Measurements from ENCODE around the gene ABHD2. TPM values are rescaled to one million over a fixed set of nuclear protein-coding genes. Genes with fewer than 3 reads are reported as not detected.

Gene ABHD2
- total RNA-seq, 4 donors from 2014 or later = 27.4 to 117 (median 54.2) TPM

- no peak for DNase-seq
- peaks cover 0 to 13% of the 10 kb centered on the region in 2 donors for H3K4me1 ChIP-seq
- no peak overlapping the region for H3K4me3 ChIP-seq
- no peaks in the 10 kb centered on the region for H3K9me3 ChIP-seq
- no peaks in the 10 kb centered on the region for H3K36me3 ChIP-seq
- no peak for TF ChIP-seq POLR2A (IDR thresholded peaks at IDR 0.05)
- TF ChIP-seq, protein P1, sequence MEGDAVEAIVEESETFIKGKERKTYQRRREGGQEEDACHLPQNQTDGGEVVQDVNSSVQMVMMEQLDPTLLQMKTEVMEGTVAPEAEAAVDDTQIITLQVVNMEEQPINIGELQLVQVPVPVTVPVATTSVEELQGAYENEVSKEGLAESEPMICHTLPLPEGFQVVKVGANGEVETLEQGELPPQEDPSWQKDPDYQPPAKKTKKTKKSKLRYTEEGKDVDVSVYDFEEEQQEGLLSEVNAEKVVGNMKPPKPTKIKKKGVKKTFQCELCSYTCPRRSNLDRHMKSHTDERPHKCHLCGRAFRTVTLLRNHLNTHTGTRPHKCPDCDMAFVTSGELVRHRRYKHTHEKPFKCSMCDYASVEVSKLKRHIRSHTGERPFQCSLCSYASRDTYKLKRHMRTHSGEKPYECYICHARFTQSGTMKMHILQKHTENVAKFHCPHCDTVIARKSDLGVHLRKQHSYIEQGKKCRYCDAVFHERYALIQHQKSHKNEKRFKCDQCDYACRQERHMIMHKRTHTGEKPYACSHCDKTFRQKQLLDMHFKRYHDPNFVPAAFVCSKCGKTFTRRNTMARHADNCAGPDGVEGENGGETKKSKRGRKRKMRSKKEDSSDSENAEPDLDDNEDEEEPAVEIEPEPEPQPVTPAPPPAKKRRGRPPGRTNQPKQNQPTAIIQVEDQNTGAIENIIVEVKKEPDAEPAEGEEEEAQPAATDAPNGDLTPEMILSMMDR (IDR thresholded peaks at IDR 0.05) = no peak
- intact Hi-C loops (cut with DNase I; ENCODE audit: low total_unique reads) = no loop called here
- peak overlapping the region; percentile 40 to 55 for H3K27ac ChIP-seq
- no peaks in the 10 kb centered on the region for H3K27me3 ChIP-seq
Measured at GRCh38 chr15:89144491-89144890, 56.2 kb downstream of the ABHD2 start.

DNA sequence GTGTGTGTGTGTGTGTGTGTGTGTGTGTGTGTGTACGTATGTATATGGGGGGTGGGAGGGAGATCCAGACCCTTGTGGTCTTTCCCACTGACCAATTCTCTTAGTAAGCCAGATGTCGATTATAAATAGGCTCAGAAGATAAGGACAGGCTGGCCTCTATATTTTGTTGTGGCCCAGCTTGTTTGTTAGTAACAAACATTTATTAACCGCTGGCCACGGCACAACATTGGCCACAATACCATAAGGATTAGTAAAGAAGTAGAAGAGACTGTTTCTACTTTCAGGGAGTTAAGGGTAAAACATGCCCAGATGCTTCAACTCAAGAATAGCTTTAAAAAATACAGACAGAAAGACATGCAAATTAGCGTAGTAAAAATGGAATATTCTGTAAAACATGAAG is 58.1 kb downstream of the ABHD2 start:
- no peaks in the 10 kb centered on the region for H3K27me3 ChIP-seq
- peak overlapping the region in 1 of 2 donors; percentile 46 for H3K27ac ChIP-seq
- H3K9me3 ChIP-seq = no peaks in the 10 kb centered on the region
- peaks cover 0 to 7% of the 10 kb centered on the region in 2 donors for H3K4me1 ChIP-seq
- DNase-seq = no peak
- TF ChIP-seq, protein P1 (IDR thresholded peaks at IDR 0.05) = no peak
- TF ChIP-seq POLR2A (IDR thresholded peaks at IDR 0.05) = no peak
- intact Hi-C loops (cut with DNase I; ENCODE audit: low total_unique reads) = no loop called here
- no peaks in the 10 kb centered on the region for H3K36me3 ChIP-seq
- no peak overlapping the region for H3K4me3 ChIP-seq

DNA sequence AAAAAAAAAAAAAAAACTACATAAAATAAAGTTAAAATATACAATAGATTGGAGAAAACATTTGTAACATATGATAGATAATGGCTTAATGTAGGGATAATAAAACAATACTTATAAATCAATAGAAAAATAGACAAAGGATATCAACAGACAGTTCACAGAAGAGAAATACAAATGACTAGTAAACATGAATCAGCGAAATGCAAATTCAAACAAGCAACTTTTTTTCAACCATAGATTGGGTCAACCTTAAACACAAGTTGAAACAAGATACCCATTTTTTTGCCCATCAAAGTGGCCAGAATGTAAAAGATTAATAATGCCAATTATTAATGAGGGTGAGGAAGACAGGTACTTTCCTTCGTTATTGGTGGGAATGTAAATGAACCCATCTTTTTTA is 59.9 kb downstream of the ABHD2 start:
- no peak for DNase-seq
- intact Hi-C loops (cut with DNase I; ENCODE audit: low total_unique reads) = no loop called here
- no peaks in the 10 kb centered on the region for H3K27me3 ChIP-seq
- H3K4me1 ChIP-seq = peaks cover 0 to 7% of the 10 kb centered on the region in 2 donors
- no peaks in the 10 kb centered on the region for H3K9me3 ChIP-seq
- H3K36me3 ChIP-seq = no peaks in the 10 kb centered on the region
- no peak overlapping the region for H3K27ac ChIP-seq
- TF ChIP-seq, protein P1 (IDR thresholded peaks at IDR 0.05) = no peak
- no peak for TF ChIP-seq POLR2A (IDR thresholded peaks at IDR 0.05)
- H3K4me3 ChIP-seq = no peak overlapping the region

GRCh38 chr15:89149501-89150101 is 61.3 kb downstream of the ABHD2 start:
- H3K27ac ChIP-seq = peak overlapping the region in 1 of 2 donors; percentile 4
- no peak for TF ChIP-seq POLR2A (IDR thresholded peaks at IDR 0.05)
- TF ChIP-seq, protein P1 (IDR thresholded peaks at IDR 0.05) = no peak
- intact Hi-C loops (cut with DNase I; ENCODE audit: low total_unique reads) = no loop called here
- no peaks in the 10 kb centered on the region for H3K36me3 ChIP-seq
- no peak overlapping the region for H3K4me3 ChIP-seq
- H3K9me3 ChIP-seq = no peaks in the 10 kb centered on the region
- DNase-seq = no peak
- H3K4me1 ChIP-seq = peaks cover 0 to 7% of the 10 kb centered on the region in 2 donors
- H3K27me3 ChIP-seq = no peaks in the 10 kb centered on the region

DNA sequence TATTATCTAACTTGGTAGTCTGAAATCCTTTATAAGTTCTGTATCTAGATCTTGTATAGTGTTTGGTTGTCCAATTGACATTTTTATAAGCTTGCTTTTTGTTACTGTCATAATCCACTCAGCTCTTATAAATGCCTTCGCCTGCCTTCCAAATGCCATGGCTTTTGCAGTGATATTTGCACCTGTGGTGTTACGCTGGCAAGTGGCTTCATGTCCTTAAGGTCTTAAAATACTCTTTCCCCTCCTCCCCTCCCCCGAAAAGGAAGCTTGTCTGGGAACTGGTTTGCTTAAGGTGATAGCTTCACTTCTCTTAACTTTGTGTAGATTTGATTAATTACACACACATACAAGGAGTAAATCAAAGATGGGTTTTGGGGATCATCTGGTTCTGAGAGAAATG is 62.0 kb downstream of the ABHD2 start:
- H3K4me1 ChIP-seq = peaks cover 0 to 7% of the 10 kb centered on the region in 2 donors

More for the DNA sequence above, 62.0 kb downstream of the ABHD2 start:
- H3K36me3 ChIP-seq = no peaks in the 10 kb centered on the region
- H3K27ac ChIP-seq = peak overlapping the region in 1 of 2 donors; percentile 4
- intact Hi-C loops (cut with DNase I; ENCODE audit: low total_unique reads) = no loop called here
- no peak overlapping the region for H3K4me3 ChIP-seq
- TF ChIP-seq POLR2A (IDR thresholded peaks at IDR 0.05) = no peak
- TF ChIP-seq, protein P1 (IDR thresholded peaks at IDR 0.05) = no peak
- H3K27me3 ChIP-seq = no peaks in the 10 kb centered on the region
- H3K9me3 ChIP-seq = no peaks in the 10 kb centered on the region
- DNase-seq = no peak
